Jurkat, Clone E6-1 (cell line): ENCODE data around the gene FAM13A. TPM values are rescaled to one million over a fixed set of nuclear protein-coding genes. Genes with fewer than 3 reads are reported as not detected.
"Not testable (repeated sequence)": the region's sequence is repeated elsewhere in the genome, so short reads cannot be mapped to it uniquely, and the experiment has no call there.

ENCODE experiments used
- DNase-seq: peaks from one replicate; pipeline ENCODE4 v3.0.0-alpha.2; 2011; ENCODE audit warnings: low read depth, low spot score
- H3K4me3 ChIP-seq: 2 replicates; pipeline ENCODE4 v1.5.1; 2011; ENCODE audit warnings: mild to moderate bottlenecking, low read length, control low read depth, moderate library complexity
- polyA plus RNA-seq: library from polyadenylated mRNA; unstranded; fragments of >200 nt; gene quantifications from one replicate; pipeline ENCODE4 v1.2.1, GENCODE V29; 2012; ENCODE audit warnings: missing spikeins; ENCODE audit not compliant: insufficient read length, insufficient read depth

The FAM13A gene
- 2.7 TPM for polyA plus RNA-seq

- no peak for DNase-seq
- no peak within 1 kb of the TSS for H3K4me3 ChIP-seq
These were observed at the start of gene FAM13A for GRCh38 chr4:89056953-89057398. Gene FAM13A, minus strand, starts transcription at chr4:89057185. Its CDS starts 221 bp downstream, at chr4:89056964.

GRCh38 chr4:89105726-89106125 lies 48.7 kb upstream of the FAM13A start:
- H3K4me3 ChIP-seq = no peak overlapping the region
- no peak for DNase-seq

GRCh38 chr4:89101256-89102161 lies 44.5 kb upstream of the FAM13A start:
- DNase-seq = no peak
- no peak overlapping the region for H3K4me3 ChIP-seq

- no peak for DNase-seq
- no peak overlapping the region for H3K4me3 ChIP-seq
These were observed 43.9 kb upstream of the FAM13A start for GRCh38 chr4:89100853-89101252.

- H3K4me3 ChIP-seq = no peak overlapping the region
- no peak for DNase-seq
These were observed 42.5 kb upstream of the FAM13A start for GRCh38 chr4:89099471-89099870.

GRCh38 chr4:89099034-89099433 lies 42.0 kb upstream of the FAM13A start:
- H3K4me3 ChIP-seq = no peak overlapping the region
- no peak for DNase-seq

GRCh38 chr4:89078300-89078699 lies 21.3 kb upstream of the FAM13A start:
- no peak overlapping the region for H3K4me3 ChIP-seq
- DNase-seq = no peak

GRCh38 chr4:89077761-89078160 lies 20.8 kb upstream of the FAM13A start:
- DNase-seq = no peak

GRCh38 chr4:89072921-89073320 lies 15.9 kb upstream of the FAM13A start:
- H3K4me3 ChIP-seq = no peak overlapping the region
- DNase-seq = no peak

More at GRCh38 chr4:89077761-89078160, 20.8 kb upstream of the FAM13A start:
- no peak overlapping the region for H3K4me3 ChIP-seq

GRCh38 chr4:89071311-89071710 lies 14.3 kb upstream of the FAM13A start:
- no peak overlapping the region for H3K4me3 ChIP-seq
- no peak for DNase-seq

GRCh38 chr4:89070041-89070440 lies 13.1 kb upstream of the FAM13A start:
- no peak for DNase-seq
- no peak overlapping the region for H3K4me3 ChIP-seq

GRCh38 chr4:89069481-89069880 lies 12.5 kb upstream of the FAM13A start:
- DNase-seq = no peak
- H3K4me3 ChIP-seq = no peak overlapping the region

GRCh38 chr4:89067417-89067816 lies 10.4 kb upstream of the FAM13A start:
- H3K4me3 ChIP-seq = no peak overlapping the region
- no peak for DNase-seq

GRCh38 chr4:89064848-89065247 lies 7.9 kb upstream of the FAM13A start:
- no peak overlapping the region for H3K4me3 ChIP-seq
- DNase-seq = no peak

GRCh38 chr4:89057844-89058243 lies 859 bp upstream of the FAM13A start:
- DNase-seq, H3K4me3 ChIP-seq: not testable (repeated sequence)

- H3K4me3 ChIP-seq = no peak overlapping the region
- no peak for DNase-seq
These were observed 563 bp downstream of the FAM13A start for GRCh38 chr4:89056292-89056952.

- DNase-seq = no peak
These were observed 1.6 kb downstream of the FAM13A start for GRCh38 chr4:89055157-89056080.

GRCh38 chr4:89054627-89055026 lies 2.4 kb downstream of the FAM13A start:
- DNase-seq = no peak

More at GRCh38 chr4:89055157-89056080, 1.6 kb downstream of the FAM13A start:
- no peak overlapping the region for H3K4me3 ChIP-seq

GRCh38 chr4:89049853-89050252 lies 7.1 kb downstream of the FAM13A start:
- no peak for DNase-seq
- no peak overlapping the region for H3K4me3 ChIP-seq

More at GRCh38 chr4:89054627-89055026, 2.4 kb downstream of the FAM13A start:
- no peak overlapping the region for H3K4me3 ChIP-seq
